HEK293 (cell line): ENCODE measurements around the gene RBPJ.

Experiments used
- EGR2 ChIP-seq: fragments of 450-650 bp; formaldehyde crosslinking; IDR thresholded peaks from 2 replicates; pipeline ENCODE4 v1.5.1; 2016; ENCODE audit warnings: low read depth, missing biosample characterization, missing genetic modification characterization
- SCRT1 ChIP-seq: fragments of 450-650 bp; formaldehyde crosslinking; IDR thresholded peaks from 2 replicates; pipeline ENCODE4 v1.5.1; 2016; ENCODE audit warnings: missing biosample characterization, missing genetic modification characterization, borderline replicate concordance
- ZNF274 ChIP-seq, 2 experiments: fragments of 200-500 bp in 1 of 2; fragments of 450-650 bp in 1 of 2; sonication (Bioruptor generic) in 1 of 2; formaldehyde crosslinking in 1 of 2; IDR thresholded peaks; 2 replicates each; pipeline versions ENCODE4 v1.5.1 to v1.6.1; 2014 to 2016; ENCODE audit warnings: borderline replicate concordance in 1 of 2, inconsistent platforms in 1 of 2, low read length in 1 of 2, missing biosample characterization in 1 of 2, missing genetic modification characterization in 1 of 2
- ZNF561 ChIP-seq: fragments of 450-650 bp; IDR thresholded peaks from 2 replicates; pipeline ENCODE4 v1.5.1; 2018; ENCODE audit warnings: missing biosample characterization, missing genetic modification characterization, borderline replicate concordance
- TF ChIP-seq, protein P1 (sequence below): fragments of 450-650 bp; formaldehyde crosslinking; IDR thresholded peaks from 2 replicates; pipeline ENCODE4 v1.5.1; 2016; ENCODE audit warnings: missing biosample characterization, missing genetic modification characterization
- TF ChIP-seq, protein P2 (sequence below): fragments of 450-650 bp; formaldehyde crosslinking; IDR thresholded peaks from 2 replicates; pipeline ENCODE4 v1.5.1; 2016; ENCODE audit warnings: missing biosample characterization, missing genetic modification characterization
- TF ChIP-seq, protein P3 (sequence below): fragments of 450-650 bp; formaldehyde crosslinking; IDR thresholded peaks from 2 replicates; pipeline ENCODE4 v1.5.1; 2016; ENCODE audit warnings: missing biosample characterization, missing genetic modification characterization

DNA sequence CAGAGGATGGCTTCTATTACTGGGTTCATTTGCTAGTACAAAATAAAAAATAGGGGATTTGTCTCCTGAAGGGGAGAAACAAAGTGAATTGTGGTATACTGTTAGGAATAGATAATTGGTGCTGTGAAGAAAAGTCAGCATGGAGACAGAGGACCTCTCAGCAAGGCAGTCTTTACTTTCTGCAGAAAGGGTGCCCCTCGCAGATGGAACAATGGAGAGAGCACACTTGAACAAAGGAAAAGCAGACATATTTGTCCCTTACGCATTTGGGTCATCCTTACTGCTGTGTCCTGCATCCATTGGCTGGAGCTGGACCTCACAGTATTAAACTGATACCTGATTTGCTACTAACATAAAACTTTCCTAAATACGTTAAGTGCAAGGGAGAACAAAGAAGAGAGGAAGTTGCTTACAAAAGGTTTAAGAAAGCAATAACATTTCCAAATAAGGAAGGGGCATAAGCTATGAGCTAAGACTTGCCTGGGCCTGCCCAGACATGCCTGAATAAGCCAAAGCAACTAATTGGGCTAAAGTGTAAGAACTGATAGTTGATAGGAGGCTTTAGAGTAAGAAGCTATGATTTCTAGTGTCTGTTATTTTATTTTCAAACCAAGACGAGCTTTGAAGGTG is 85.6 kb downstream of the RBPJ start:
- TF ChIP-seq, protein P1, sequence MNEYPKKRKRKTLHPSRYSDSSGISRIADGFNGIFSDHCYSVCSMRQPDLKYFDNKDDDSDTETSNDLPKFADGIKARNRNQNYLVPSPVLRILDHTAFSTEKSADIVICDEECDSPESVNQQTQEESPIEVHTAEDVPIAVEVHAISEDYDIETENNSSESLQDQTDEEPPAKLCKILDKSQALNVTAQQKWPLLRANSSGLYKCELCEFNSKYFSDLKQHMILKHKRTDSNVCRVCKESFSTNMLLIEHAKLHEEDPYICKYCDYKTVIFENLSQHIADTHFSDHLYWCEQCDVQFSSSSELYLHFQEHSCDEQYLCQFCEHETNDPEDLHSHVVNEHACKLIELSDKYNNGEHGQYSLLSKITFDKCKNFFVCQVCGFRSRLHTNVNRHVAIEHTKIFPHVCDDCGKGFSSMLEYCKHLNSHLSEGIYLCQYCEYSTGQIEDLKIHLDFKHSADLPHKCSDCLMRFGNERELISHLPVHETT (tag by site-specific recombination) = no peak
- TF ChIP-seq, protein P2, sequence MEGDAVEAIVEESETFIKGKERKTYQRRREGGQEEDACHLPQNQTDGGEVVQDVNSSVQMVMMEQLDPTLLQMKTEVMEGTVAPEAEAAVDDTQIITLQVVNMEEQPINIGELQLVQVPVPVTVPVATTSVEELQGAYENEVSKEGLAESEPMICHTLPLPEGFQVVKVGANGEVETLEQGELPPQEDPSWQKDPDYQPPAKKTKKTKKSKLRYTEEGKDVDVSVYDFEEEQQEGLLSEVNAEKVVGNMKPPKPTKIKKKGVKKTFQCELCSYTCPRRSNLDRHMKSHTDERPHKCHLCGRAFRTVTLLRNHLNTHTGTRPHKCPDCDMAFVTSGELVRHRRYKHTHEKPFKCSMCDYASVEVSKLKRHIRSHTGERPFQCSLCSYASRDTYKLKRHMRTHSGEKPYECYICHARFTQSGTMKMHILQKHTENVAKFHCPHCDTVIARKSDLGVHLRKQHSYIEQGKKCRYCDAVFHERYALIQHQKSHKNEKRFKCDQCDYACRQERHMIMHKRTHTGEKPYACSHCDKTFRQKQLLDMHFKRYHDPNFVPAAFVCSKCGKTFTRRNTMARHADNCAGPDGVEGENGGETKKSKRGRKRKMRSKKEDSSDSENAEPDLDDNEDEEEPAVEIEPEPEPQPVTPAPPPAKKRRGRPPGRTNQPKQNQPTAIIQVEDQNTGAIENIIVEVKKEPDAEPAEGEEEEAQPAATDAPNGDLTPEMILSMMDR = no peak
- TF ChIP-seq EGR2 = no peak
- no peak for TF ChIP-seq SCRT1 (tag by site-specific recombination)
- TF ChIP-seq, protein P3, sequence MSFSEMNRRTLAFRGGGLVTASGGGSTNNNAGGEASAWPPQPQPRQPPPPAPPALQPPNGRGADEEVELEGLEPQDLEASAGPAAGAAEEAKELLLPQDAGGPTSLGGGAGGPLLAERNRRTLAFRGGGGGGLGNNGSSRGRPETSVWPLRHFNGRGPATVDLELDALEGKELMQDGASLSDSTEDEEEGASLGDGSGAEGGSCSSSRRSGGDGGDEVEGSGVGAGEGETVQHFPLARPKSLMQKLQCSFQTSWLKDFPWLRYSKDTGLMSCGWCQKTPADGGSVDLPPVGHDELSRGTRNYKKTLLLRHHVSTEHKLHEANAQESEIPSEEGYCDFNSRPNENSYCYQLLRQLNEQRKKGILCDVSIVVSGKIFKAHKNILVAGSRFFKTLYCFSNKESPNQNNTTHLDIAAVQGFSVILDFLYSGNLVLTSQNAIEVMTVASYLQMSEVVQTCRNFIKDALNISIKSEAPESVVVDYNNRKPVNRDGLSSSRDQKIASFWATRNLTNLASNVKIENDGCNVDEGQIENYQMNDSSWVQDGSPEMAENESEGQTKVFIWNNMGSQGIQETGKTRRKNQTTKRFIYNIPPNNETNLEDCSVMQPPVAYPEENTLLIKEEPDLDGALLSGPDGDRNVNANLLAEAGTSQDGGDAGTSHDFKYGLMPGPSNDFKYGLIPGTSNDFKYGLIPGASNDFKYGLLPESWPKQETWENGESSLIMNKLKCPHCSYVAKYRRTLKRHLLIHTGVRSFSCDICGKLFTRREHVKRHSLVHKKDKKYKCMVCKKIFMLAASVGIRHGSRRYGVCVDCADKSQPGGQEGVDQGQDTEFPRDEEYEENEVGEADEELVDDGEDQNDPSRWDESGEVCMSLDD (tag by site-specific recombination) = no peak
- peak; percentile 91 for TF ChIP-seq ZNF561 (tag by site-specific recombination)
- no peak for TF ChIP-seq ZNF274 (IDR thresholded peaks at IDR 0.05; ENCODE audit: low read length)
- TF ChIP-seq ZNF274 (tag by site-specific recombination; IDR thresholded peaks at IDR 0.05; ENCODE audit: borderline replicate concordance) = no peak
